8988T (cell line): Measurements from ENCODE around the gene BRPF3.

Experiments
- DNase-seq: peaks from one replicate; pipeline ENCODE4 v3.0.0; 2011

The BRPF3 gene

GRCh38 chr6:36272234-36272633 lies 75.7 kb downstream of the BRPF3 start:
- no peak for DNase-seq

GRCh38 chr6:36273067-36273466 lies 76.5 kb downstream of the BRPF3 start:
- DNase-seq, result no peak

- no peak for DNase-seq
These were observed 77.4 kb downstream of the BRPF3 start for GRCh38 chr6:36273802-36274514.

- no peak for DNase-seq
These were observed 80.3 kb downstream of the BRPF3 start for GRCh38 chr6:36276581-36277536.

GRCh38 chr6:36277946-36278470 lies 81.5 kb downstream of the BRPF3 start:
- no peak for DNase-seq

DNA sequence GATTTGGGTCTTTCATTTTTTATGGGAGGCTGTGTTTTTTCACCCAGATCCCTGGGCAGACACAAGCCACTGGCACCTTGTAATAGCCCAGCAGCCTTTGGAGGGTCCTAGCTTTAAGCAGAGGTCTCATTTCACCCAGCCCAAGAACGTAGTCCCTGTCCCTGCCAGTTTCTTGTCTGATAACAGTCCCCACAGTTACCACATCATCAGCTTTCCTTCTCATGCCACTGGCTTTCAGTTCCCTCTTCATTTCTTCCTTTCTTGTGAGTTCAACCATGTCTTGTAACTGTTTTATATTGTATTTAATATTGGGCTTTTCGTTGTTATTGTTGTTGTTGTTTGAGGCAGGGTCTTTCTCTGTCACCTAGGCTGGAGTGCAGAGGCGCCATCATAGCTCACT lies 83.9 kb downstream of the BRPF3 start:
- no peak for DNase-seq

GRCh38 chr6:36280983-36281382 lies 84.4 kb downstream of the BRPF3 start:
- no peak for DNase-seq
